ENCODE data around the gene SLC6A1. TPM values are rescaled to one million over a fixed set of nuclear protein-coding genes. Genes with fewer than 3 reads are reported as not detected.
"Not testable (repeated sequence)": the region's sequence is repeated elsewhere in the genome, so short reads cannot be mapped to it uniquely, and the experiment has no call there.

Gene SLC6A1
- total and polyA plus RNA-seq, 4 donors = 0.87 to 4.5 (median 1.3) TPM

DNA sequence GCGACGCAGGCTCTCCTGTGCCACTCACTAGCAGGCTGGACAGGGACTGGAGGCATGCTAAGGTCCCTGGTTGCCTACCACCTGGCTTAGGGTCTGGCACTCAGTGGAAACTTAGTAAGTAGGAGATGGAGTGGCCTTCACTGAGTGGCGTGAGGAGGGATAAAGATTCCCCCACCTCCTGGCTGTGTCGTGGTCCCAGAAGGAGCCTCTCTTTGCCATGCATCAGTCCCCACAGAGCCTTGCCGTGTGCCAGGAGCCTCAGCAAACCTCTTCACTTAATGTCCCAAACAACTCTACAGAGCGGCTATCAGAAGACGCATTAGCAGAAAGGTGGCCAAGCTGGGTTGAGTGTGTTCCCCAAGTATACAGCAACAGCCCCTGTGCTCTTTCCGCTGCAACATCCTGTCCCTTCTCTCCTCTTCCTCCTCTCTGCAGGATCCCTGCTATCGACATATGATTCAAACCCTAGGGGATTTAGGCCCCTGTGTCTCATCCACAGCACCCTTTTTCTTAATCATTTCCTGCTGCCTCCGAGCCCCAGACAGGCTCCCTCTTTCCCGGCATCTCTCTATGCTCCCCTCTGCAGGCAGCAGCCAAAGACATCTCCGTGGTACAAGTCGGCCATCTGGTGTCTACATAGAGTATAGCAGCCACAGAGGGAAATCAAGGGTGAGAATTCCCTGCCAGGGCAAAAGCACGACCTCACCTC lies 66.7 kb downstream of the SLC6A1 start:
- 31 to 34% methylated on average over 14 of the region's 14 CpGs for WGBS, 2 donors
- DNase-seq (peak; percentile 56 to 65 (median 61)), ATAC-seq (ENCODE audit: insufficient read depth, low FRiP score) (peak; percentile 82)
- H3K36me3 ChIP-seq (ENCODE audit: control insufficient read depth in 4 of 4, insufficient read depth in 4 of 4, low read length in 4 of 4) = no peaks in the 10 kb centered on the region
- H3K4me3 ChIP-seq = no peak overlapping the region
- peaks cover 0 to 8% (median 7%) of the 10 kb centered on the region in 3 donors for H3K27me3 ChIP-seq (ENCODE audit: control insufficient read depth in 3 of 3, insufficient read depth in 3 of 3, low read length in 2 of 3)
- peaks cover 0 to 2% (median 0%) of the 10 kb centered on the region in 4 donors for H3K9me3 ChIP-seq (ENCODE audit: control insufficient read depth in 4 of 4, insufficient read depth in 3 of 4, low read length in 3 of 4)
- TF ChIP-seq, protein P1, sequence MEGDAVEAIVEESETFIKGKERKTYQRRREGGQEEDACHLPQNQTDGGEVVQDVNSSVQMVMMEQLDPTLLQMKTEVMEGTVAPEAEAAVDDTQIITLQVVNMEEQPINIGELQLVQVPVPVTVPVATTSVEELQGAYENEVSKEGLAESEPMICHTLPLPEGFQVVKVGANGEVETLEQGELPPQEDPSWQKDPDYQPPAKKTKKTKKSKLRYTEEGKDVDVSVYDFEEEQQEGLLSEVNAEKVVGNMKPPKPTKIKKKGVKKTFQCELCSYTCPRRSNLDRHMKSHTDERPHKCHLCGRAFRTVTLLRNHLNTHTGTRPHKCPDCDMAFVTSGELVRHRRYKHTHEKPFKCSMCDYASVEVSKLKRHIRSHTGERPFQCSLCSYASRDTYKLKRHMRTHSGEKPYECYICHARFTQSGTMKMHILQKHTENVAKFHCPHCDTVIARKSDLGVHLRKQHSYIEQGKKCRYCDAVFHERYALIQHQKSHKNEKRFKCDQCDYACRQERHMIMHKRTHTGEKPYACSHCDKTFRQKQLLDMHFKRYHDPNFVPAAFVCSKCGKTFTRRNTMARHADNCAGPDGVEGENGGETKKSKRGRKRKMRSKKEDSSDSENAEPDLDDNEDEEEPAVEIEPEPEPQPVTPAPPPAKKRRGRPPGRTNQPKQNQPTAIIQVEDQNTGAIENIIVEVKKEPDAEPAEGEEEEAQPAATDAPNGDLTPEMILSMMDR (IDR thresholded peaks at IDR 0.05; ENCODE audit: control extremely low read depth, extremely low read depth) = peak; percentile 80
- H3K9ac ChIP-seq (ENCODE audit: insufficient read depth in 1 of 2, low read length in 2 of 2) = no peak overlapping the region
- peaks cover 0 to 2% (median 0%) of the 10 kb centered on the region in 5 donors for H3K4me1 ChIP-seq (ENCODE audit: control insufficient read depth in 5 of 5, insufficient read depth in 5 of 5, low read length in 5 of 5)
- H3K27ac ChIP-seq (ENCODE audit: low read depth in 1 of 2, low read length in 1 of 2) = no peak overlapping the region

DNA sequence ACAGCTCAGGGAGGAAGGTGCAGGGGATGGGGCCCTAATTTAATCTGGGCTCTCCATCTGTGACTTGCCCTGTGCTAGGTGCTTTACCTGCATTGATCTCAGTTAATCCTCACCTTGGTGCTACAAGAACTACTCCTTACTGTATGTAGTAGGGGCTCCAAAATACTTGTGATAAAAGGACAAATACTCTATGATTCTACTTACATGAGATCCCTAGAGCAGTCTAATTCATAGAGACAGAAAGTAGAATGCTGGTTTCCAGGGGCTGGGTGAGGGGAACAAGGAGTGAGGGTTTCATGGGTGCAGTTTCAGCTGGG lies 67.2 kb downstream of the SLC6A1 start:
- ATAC-seq (ENCODE audit: insufficient read depth, low FRiP score) = no peak
- H3K27ac ChIP-seq (ENCODE audit: low read depth in 1 of 2, low read length in 1 of 2) = no peak overlapping the region
- peaks cover 0 to 8% (median 7%) of the 10 kb centered on the region in 3 donors for H3K27me3 ChIP-seq (ENCODE audit: control insufficient read depth in 3 of 3, insufficient read depth in 3 of 3, low read length in 2 of 3)
- H3K4me1 ChIP-seq (ENCODE audit: control insufficient read depth in 5 of 5, insufficient read depth in 5 of 5, low read length in 5 of 5) = peaks cover 0 to 2% (median 0%) of the 10 kb centered on the region in 5 donors
- peaks cover 0 to 5% (median 0%) of the 10 kb centered on the region in 4 donors for H3K9me3 ChIP-seq (ENCODE audit: control insufficient read depth in 4 of 4, insufficient read depth in 3 of 4, low read length in 3 of 4)
- no peak overlapping the region for H3K9ac ChIP-seq (ENCODE audit: insufficient read depth in 1 of 2, low read length in 2 of 2)
- H3K36me3 ChIP-seq (ENCODE audit: control insufficient read depth in 4 of 4, insufficient read depth in 4 of 4, low read length in 4 of 4) = no peaks in the 10 kb centered on the region
- DNase-seq = no peak
- TF ChIP-seq, protein P1 (IDR thresholded peaks at IDR 0.05; ENCODE audit: control extremely low read depth, extremely low read depth) = no peak
- no peak overlapping the region for H3K4me3 ChIP-seq

DNA sequence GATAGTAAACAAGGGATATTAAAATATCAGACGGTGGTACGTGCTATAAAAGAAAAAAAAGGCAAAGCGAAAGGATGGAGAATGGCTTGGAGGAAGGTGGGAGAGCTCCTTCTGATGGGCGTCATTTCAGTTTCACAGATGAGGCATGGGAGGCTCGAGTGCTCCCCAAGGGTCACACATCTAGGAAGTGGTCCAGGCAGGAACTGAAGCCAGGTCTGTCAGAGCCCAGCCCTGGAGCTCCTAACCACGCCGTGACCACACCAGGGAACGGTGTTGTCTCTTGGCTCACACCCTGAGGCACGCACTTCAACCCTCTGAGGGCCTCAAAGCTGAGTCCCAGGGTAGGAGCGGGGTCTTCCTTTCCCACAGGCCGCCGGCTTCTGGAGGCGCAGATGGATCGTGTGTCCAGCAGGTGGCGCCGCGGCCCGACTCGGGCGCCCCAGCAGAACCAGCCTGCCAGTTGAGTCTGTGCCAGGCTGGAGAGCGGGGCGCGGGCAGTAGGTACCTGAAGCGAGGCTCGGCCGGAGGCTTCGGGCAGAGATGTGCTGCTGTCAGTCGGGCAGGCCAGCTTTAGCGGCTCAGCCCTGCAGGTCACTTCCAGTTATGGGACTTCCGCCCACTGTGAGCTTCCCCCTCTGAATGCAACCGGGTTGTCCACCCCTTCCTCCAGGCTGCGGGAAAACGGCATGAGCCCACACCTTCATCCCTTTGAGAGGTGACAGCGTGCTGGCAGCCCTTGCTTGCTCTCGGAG lies 68.1 kb downstream of the SLC6A1 start:
- 17 to 21% methylated on average over 35 of the region's 35 CpGs for WGBS, 2 donors
- no peak overlapping the region for H3K4me3 ChIP-seq
- ATAC-seq (ENCODE audit: insufficient read depth, low FRiP score) (peak; percentile 81), DNase-seq (peak; percentile 37 to 52 (median 50))
- H3K9ac ChIP-seq (ENCODE audit: insufficient read depth in 1 of 2, low read length in 2 of 2) = no peak overlapping the region
- H3K9me3 ChIP-seq (ENCODE audit: control insufficient read depth in 4 of 4, insufficient read depth in 3 of 4, low read length in 3 of 4) = peaks cover 0 to 6% (median 0%) of the 10 kb centered on the region in 4 donors
- no peaks in the 10 kb centered on the region for H3K36me3 ChIP-seq (ENCODE audit: control insufficient read depth in 4 of 4, insufficient read depth in 4 of 4, low read length in 4 of 4)
- H3K27ac ChIP-seq (ENCODE audit: low read depth in 1 of 2, low read length in 1 of 2) = peak overlapping the region in 1 of 2 donors; percentile 6
- TF ChIP-seq, protein P1 (IDR thresholded peaks at IDR 0.05; ENCODE audit: control extremely low read depth, extremely low read depth) = peak; percentile 63
- H3K27me3 ChIP-seq (ENCODE audit: control insufficient read depth in 3 of 3, insufficient read depth in 3 of 3, low read length in 2 of 3) = peaks cover 0 to 8% (median 7%) of the 10 kb centered on the region in 3 donors
- H3K4me1 ChIP-seq (ENCODE audit: control insufficient read depth in 5 of 5, insufficient read depth in 5 of 5, low read length in 5 of 5) = peaks cover 0 to 2% (median 0%) of the 10 kb centered on the region in 5 donors

DNA sequence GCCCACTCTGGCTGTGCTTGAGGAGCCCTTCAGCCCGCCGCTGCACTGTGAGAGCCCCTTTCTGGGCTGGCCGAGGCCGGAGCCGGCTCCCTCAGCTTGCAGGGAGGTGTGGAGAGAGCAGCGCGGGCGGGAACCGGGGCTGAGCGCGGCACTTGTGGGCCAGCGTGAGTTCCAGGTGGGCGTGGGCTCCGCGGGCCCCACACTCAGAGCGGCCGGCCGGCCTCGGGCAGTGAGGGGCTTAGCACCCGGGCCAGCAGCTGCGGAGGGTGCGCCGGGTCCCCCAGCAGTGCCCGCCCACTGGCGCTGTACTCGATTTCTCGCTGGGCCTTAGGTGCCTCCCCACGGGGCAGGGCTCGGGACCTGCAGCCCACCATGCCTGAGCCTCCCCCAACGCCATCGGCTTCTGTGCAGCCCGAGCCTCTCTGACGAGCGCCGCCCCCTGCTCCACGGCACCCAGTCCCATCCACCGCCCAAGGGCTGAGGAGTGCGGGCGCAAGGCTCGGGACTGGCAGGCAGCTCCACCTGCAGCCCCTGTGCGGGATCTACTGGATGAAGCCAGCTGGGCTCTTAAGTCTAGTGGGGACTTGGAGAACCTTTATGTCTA lies 68.8 kb downstream of the SLC6A1 start:
- not testable (repeated sequence) for H3K9me3 ChIP-seq (ENCODE audit: control insufficient read depth in 4 of 4, insufficient read depth in 3 of 4, low read length in 3 of 4); H3K27me3 ChIP-seq (ENCODE audit: control insufficient read depth in 3 of 3, insufficient read depth in 3 of 3, low read length in 2 of 3); DNase-seq; H3K4me3 ChIP-seq; H3K9ac ChIP-seq (ENCODE audit: insufficient read depth in 1 of 2, low read length in 2 of 2); H3K27ac ChIP-seq (ENCODE audit: low read depth in 1 of 2, low read length in 1 of 2); H3K4me1 ChIP-seq (ENCODE audit: control insufficient read depth in 5 of 5, insufficient read depth in 5 of 5, low read length in 5 of 5); H3K36me3 ChIP-seq (ENCODE audit: control insufficient read depth in 4 of 4, insufficient read depth in 4 of 4, low read length in 4 of 4); ATAC-seq (ENCODE audit: insufficient read depth, low FRiP score)
- WGBS, 2 donors = 93 to 94% methylated on average over 37 to 41 of the region's 41 CpGs

All from lung (tissue), 12 donors.